ENCODE measurements around the gene FBXO30.

Gene FBXO30

GRCh38 chr6:145815309-145816274, 997 bp upstream of the FBXO30 start:
- DNase-seq = no peak

DNA sequence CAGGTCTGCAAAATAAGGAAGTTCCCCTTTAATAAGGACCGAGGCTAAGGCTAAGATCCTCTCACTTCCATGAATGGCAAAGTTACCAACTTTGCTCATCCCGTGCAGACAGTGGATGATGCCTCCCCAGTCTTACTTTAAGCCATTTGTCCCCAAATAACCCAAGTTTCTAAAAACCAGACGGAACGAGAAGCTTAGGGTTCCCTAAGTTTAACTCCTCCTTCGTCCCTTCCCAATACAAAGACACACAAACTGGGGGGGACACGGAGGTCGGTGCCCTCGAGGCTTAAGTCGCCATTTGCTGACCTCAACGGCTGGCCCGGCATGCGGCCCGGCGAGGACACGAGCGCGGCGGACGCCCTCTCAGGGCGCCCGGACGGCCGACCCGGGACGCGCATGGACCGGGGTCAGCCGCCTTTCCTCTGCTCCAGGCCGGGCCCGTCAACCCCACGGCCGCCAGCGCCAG, 527 bp downstream of the FBXO30 start:
- peak; percentile 19 for DNase-seq

GRCh38 chr6:145813285-145814034, 1.1 kb downstream of the FBXO30 start:
- DNase-seq = peak; percentile 15

DNA sequence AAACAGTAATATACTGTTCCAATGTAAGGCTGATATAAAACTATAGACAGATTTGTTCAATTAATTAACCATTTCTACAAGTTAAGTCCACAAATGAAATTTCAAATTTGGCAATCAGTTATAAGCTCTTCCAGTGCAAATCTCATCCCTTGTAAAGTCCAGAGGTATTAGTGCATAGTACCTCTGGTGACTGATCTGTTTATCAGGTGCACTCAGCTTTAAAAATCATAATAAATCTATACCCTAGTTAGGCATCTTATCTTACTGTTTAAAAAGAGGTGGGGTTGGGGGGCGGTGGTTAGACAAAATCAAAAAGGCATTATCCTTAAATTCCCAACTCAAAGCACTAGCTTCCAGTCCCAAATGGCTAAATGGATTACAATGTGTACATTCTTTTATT, 2.9 kb downstream of the FBXO30 start:
- no peak for DNase-seq

GRCh38 chr6:145809785-145810184, 4.8 kb downstream of the FBXO30 start:
- DNase-seq = no peak

DNA sequence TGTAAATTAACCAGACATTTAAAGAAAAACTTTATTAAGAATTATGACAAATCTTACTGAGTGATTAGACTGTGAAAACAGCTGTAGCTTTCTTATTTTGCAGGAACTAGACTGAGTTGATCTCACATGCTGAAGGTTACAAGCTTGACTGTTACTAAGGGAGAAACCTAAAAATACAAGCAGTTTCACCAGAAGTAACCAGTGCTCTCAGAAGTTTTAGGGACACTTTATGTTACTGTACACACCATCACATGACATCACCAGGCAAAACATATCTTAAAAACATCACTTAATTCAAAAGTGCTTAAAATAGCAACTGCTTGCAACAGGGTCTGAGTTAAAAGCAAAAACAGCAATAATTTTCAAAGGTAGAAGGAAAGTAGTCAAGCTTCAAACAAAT, 5.4 kb downstream of the FBXO30 start:
- no peak for DNase-seq

GRCh38 chr6:145808239-145808638, 6.4 kb downstream of the FBXO30 start:
- DNase-seq = no peak

GRCh38 chr6:145802141-145802540, 12.5 kb downstream of the FBXO30 start:
- no peak for DNase-seq

- DNase-seq = no peak
These were observed 13.6 kb downstream of the FBXO30 start for GRCh38 chr6:145801021-145801420.

DNA sequence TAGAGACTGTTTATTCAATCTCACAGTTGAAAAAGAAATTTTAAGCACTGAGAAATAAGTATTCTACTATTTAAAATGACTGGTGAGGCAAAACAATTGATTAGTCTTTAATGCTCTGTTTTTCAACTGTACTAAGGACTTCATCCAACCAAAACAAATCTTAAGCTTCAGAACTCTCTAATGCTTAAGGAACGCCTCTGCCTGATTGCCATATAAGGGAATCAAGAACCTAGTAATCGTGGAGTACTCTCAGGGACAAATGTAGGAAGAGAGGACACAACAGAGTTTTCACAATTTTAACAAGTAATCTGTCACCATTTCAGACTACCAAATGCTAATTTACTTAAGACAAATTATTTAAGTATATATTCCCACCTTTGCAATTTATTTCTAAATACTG, 16.1 kb downstream of the FBXO30 start:
- no peak for DNase-seq

- DNase-seq = no peak
These were observed 25.2 kb downstream of the FBXO30 start for GRCh38 chr6:145789443-145789842.

DNA sequence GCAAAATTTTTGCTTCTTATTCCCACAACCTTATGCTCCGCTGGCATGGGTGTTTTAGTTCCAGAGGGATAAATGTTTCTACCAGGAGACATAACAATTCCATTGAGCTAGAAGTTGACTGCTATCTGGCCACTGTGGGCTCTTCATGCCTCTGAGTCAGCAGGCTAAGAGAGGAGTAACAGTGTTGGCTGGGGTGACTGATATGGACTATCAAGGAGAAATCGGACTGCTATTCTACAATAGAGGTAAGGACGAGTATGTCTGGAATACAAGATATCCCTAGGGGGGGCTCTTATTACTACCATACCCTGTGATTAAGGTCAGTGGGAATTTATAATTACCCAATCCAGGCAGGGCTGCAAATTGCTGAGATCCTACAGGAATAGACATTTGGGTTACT, 26.9 kb downstream of the FBXO30 start:
- DNase-seq = no peak

GRCh38 chr6:145784683-145785082, 29.9 kb downstream of the FBXO30 start:
- DNase-seq = no peak

DNA sequence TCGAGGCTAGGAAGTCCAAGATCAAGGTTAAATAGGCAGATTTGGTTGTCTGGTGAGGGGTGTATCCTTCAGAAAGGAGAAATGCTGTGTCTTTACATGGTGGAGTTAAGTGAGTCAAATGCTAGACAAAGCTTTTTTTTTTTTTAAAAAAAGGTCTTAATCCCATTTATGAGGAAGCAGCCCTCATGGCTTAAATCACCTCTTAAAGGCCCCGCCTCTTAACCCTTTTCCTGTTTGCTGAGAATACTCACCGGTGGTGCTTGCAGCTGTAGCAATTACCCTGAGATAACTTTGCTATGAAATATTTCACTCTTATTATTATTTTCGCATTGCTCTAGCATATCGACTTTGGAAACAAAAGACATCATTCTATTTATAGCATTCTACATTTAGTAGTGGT, 30.8 kb downstream of the FBXO30 start:
- no peak for DNase-seq

DNA sequence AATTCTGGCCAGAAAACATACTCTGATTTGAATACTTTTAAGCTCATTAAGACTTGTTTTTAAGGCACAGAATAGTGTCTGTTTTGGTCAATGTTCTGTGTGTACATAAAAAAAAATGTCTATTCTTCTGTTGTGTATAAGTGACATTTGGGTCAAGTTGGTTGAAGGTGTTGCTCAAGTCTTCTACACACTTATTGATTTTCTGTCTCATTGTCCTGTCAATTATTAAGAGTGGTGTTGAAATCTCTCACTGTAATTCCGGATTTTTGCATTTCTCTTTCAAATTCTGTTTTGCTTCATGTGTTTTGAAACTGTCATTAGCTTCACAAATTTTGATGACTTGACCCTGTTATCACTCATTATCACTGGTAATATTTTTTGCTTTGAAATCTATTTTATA, 41.7 kb downstream of the FBXO30 start:
- DNase-seq = no peak

DNA sequence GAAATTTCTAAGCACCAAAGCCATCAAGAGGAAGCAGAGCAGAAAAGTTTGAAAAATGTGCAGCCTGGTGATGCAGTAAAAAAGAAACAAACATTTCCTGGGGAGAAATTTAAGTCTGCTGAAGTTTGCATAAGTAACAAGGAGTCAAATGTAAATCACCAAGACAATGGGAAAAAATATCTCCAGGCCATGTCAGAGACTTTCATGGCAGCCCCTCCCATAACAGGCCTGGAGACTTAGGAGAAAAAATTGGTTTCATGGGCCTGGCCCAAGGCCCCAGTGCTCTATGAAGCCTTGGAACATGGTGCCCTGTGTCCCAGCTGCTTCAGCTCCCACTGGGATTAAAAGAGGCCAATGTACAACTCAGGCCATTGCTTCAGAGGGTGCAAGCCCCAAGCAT, 49.1 kb downstream of the FBXO30 start:
- no peak for DNase-seq

- DNase-seq = no peak
These were observed 50.9 kb downstream of the FBXO30 start for GRCh38 chr6:145763742-145764141.

DNA sequence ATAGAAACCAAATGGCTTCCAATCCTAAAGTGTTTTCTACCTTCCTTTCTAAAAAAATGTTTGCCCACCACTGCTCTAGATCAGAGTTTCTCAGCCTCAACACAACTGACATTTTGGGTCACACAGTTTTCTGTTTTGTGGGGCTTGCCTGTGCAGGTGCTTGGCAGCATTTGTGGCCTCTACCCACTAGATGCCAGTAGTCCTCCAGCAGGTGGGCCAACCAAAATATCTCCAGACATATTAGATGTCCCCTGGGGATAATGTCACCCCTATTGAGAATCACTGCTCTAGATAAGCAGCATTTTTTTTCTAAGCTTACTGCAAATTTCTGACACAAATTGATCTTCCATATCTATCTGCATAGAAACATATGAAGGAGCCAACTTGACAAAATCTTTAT, 53.0 kb downstream of the FBXO30 start:
- DNase-seq = no peak

- no peak for DNase-seq
These were observed 56.5 kb downstream of the FBXO30 start for GRCh38 chr6:145758113-145758512.

DNA sequence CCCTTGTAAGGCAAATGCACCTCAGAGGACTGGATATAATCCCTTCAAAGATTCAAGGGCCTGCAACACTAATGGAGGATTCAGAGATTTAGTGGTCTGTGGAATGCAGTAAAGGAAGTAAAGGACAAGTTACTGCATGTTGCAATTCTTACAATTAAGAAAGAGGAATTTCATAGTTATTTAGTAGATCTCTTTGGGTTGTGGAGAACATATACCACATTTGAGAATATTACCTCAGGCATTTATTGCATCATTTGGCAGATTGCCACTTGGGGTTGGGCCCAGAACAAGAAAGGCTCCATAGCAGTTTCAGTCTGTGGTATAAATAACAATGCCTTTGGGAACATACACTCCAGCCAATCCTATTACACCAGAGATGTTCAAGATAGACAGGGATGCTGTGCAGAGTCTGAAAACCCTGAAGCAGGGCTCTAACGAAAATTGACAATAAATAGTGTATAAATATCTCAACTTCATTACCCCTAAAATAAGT, 58.4 kb downstream of the FBXO30 start:
- no peak for DNase-seq

DNA sequence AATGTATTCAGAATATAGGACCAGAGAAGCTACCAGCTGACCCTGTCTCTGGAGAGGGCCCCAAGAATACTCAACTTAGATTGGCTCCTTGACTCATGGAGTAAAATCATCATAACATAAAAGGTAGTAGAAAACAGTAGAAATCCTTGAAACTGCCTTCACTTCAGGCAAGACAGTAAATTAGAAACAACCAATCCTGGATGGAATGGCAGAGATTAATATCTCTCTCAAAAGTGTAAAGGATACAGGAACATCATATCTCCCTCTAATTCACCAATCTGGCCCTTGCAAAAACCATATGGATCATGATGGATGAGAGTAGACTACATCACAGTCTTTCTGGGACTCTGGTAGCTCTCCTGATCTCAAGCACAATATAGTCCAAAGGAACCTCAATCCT, 58.9 kb downstream of the FBXO30 start:
- no peak for DNase-seq

DNA sequence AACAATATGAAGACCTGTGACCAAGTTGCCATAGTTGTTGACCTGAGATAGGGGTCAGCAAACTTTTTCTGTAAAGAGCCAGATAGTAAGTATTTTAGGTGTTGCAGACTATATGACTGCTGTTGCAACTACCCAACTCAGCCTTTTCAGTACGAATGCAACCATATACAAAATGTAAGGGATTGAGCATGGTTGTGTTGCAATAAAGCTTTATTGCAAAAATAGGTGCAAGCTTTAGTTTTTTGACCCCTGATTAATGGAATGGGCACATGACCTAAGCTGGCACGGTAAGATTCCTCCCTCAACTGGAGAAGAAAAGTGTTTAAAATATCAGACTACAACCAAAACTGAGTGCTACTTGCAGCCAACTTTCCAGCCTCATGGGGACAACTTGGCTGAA, 62.0 kb downstream of the FBXO30 start:
- no peak for DNase-seq

DNA sequence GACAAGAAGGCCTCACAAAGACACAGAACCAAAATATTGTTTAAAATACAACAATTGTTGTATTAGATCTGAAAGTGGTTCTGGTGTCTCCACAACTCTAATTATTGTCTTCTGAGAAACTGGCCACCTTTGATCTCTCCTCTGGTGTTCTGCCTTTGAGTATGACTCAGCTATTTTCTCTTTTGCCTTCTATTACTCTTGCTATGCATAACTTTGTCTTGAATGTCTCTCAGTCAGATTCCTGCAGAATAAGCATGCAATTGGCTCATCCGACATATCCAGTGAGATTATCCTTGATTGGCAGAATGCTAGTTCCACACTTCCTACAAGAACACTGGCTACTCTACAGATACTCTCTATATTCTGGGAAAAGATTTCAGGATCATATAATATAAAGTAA, 65.0 kb downstream of the FBXO30 start:
- no peak for DNase-seq

GRCh38 chr6:145745861-145746260, 68.7 kb downstream of the FBXO30 start:
- no peak for DNase-seq

Measured in SIG-M5 (cell line).